ENCODE results near the gene SLC6A5.

- no peak for TF ChIP-seq CTCF (IDR thresholded peaks at IDR 0.05; ENCODE audit: low read length)
- TF ChIP-seq EZH2 (IDR thresholded peaks at IDR 0.05; ENCODE audit: borderline replicate concordance, low read length) = no peak
Measured at GRCh38 chr11:20566591-20567434, 32.6 kb upstream of the SLC6A5 start.

Data from OCI-LY1 (cell line).